ENCODE measurements around the gene CAPN12. TPM values are rescaled to one million over a fixed set of nuclear protein-coding genes. Genes with fewer than 3 reads are reported as not detected.

CAPN12 gene
- polyA plus RNA-seq, 3 donors, result 1.8 TPM; not detected in 2

- Histone ChIP-seq H3K4me1 (ENCODE audit: control insufficient read depth in 1 of 2, insufficient read depth in 2 of 2, low read length in 2 of 2) (peaks cover 36 to 51% of the 10 kb centered on the region in 2 donors), H3K27ac (ENCODE audit: low read depth in 1 of 2, low read length in 2 of 2) (no peak overlapping the region)
Measured at GRCh38 chr19:38736413-38737280, 7.6 kb downstream of the CAPN12 start.

More at GRCh38 chr19:38736413-38737280, 7.6 kb downstream of the CAPN12 start:
- WGBS (ENCODE audit: insufficient coverage), result under 1% methylated on average over 18 of the region's 36 CpGs
- H2AFZ ChIP-seq (ENCODE audit: insufficient read depth, low read depth, low read length, poor library complexity, severe bottlenecking), result peak overlapping the region; percentile 69
- H3K9ac ChIP-seq (ENCODE audit: insufficient read depth, low read length, poor library complexity, severe bottlenecking), result peak overlapping the region; percentile 43
- Mint-ChIP-seq H3K4me3 (peak overlapping the region; percentile 27 to 76), H3K9me3 (peaks cover 0 to 5% (median 1%) of the 10 kb centered on the region in 7 donors), H3K36me3 (peaks cover 3 to 7% of the 10 kb centered on the region in 2 donors), H3K27me3 (ENCODE audit: low read depth in 3 of 3) (peaks cover 15 to 29% (median 19%) of the 10 kb centered on the region in 3 donors), H3K27ac (peak overlapping the region in 2 of 7 donors; percentile 24 to 78), H3K4me1 (peaks cover 48% of the 10 kb centered on the region)
- no peaks in the 10 kb centered on the region for H4K20me1 ChIP-seq (ENCODE audit: insufficient read depth, low read length)
- no peaks in the 10 kb centered on the region for H3K9me3 ChIP-seq (replicated peaks in 1 of 2; ENCODE audit: control insufficient read depth in 1 of 2, insufficient read depth in 1 of 2, low read length in 2 of 2)
- no peak for TF ChIP-seq CTCF (IDR thresholded peaks at IDR 0.05)
- peak overlapping the region; percentile 74 for H3K4me2 ChIP-seq (replicated peaks; ENCODE audit: extremely low read depth, low read length, poor library complexity, severe bottlenecking)
- peak overlapping the region in 1 of 3 experiments; percentile 59 for H3K4me3 ChIP-seq (replicated peaks in 1 of 3; ENCODE audit: low read depth in 2 of 3, low read length in 3 of 3)
- H3K36me3 ChIP-seq (replicated peaks in 1 of 2; ENCODE audit: control insufficient read depth in 1 of 2, insufficient read depth in 2 of 2, low read length in 2 of 2), result peaks cover 1 to 2% of the 10 kb centered on the region in 2 donors
- peaks cover 0 to 13% of the 10 kb centered on the region in 2 donors for H3K27me3 ChIP-seq (ENCODE audit: control insufficient read depth in 2 of 2, insufficient read depth in 2 of 2, low read length in 2 of 2)
- intact Hi-C loops (cut with micrococcal nuclease), result loop anchor here in 1 of 2 donors (10.0 kb wide), 1 partner anchor 188 kb away; no protein-coding TSS in a partner anchor
- no peaks in the 10 kb centered on the region for H3K79me2 ChIP-seq (ENCODE audit: insufficient read depth, low read length)
- no peak for DNase-seq
